GM12878 (cell line): Measurements from ENCODE around the gene RIC1. TPM values are rescaled to one million over a fixed set of nuclear protein-coding genes. Genes with fewer than 3 reads are reported as not detected.

Source experiments
- CREM ChIP-seq: IDR thresholded peaks from 2 replicates; pipeline ENCODE4 v1.6.1; 2014; ENCODE audit warnings: antibody characterized with exemption, low read depth
- EED ChIP-seq: sonication (generic); IDR thresholded peaks from 2 replicates; pipeline ENCODE4 v1.6.1; 2016; ENCODE audit warnings: antibody characterized with exemption, low read depth
- EP300 ChIP-seq, 2 experiments: fragments of 150-350 bp in 1 of 2; IDR thresholded peaks; 2 replicates each; pipeline ENCODE4 v1.6.1; 2011 to 2012; ENCODE audit warnings: low read depth in 2 of 2, low read length in 2 of 2, borderline replicate concordance in 1 of 2, improper control_type of control experiment in 1 of 2, inconsistent platforms in 1 of 2; ENCODE audit not compliant: control insufficient read depth in 1 of 2
- ETV6 ChIP-seq, 2 experiments: fragments of 450-650 bp in 1 of 2; IDR thresholded peaks in 1 of 2; conservative IDR thresholded peaks in 1 of 2; 2 replicates each; pipeline ENCODE4 v1.6.1; 2014; ENCODE audit warnings: antibody characterized with exemption in 1 of 2, borderline replicate concordance in 1 of 2, low read depth in 1 of 2, mild to moderate bottlenecking in 1 of 2, moderate library complexity in 1 of 2
- RBBP5 ChIP-seq: fragments of 200-600 bp; sonication (generic); conservative IDR thresholded peaks from 2 replicates; pipeline ENCODE4 v1.6.1; 2016
- STAT1 ChIP-seq: fragments of 450-650 bp; conservative IDR thresholded peaks from 2 replicates; pipeline ENCODE4 v1.6.1; 2014; ENCODE audit warnings: antibody characterized with exemption, mild to moderate bottlenecking
- ZNF24 ChIP-seq: fragments of 450-650 bp; IDR thresholded peaks from 2 replicates; pipeline ENCODE4 v1.6.1; 2017; ENCODE audit warnings: antibody characterized with exemption, mild to moderate bottlenecking
- polyA plus RNA-seq, 11 experiments: library from polyadenylated mRNA; depleted of rRNA in 4 of 11; unstranded in 6 of 11; stranded (reverse) in 5 of 11; fragments of >200 nt; fragmentation: Nextera tagmentation in 4 of 11; fragmentation: Illumina TruSeq in 1 of 11; extraction: Ambion mirVana in 4 of 11; extraction: Trizol in 1 of 11; gene quantifications; 1 replicate in 1 of 11; 2 replicates in 10 of 11; pipeline versions ENCODE4 v1.2.1 to v1.2.3, GENCODE V29; 2011 to 2016; ENCODE audit warnings: inconsistent platforms in 2 of 11, missing spikeins in 2 of 11, low read depth in 1 of 11
- total RNA-seq, 4 experiments: library from RNA; depleted of rRNA in 3 of 4; stranded (reverse); fragments of >200 nt in 3 of 4; fragmentation: Illumina TruSeq in 1 of 4; extraction: Trizol in 1 of 4; gene quantifications; 2 replicates each; pipeline versions ENCODE4 v1.2.1 to v1.2.3, GENCODE V29; 2013 to 2021
- TF ChIP-seq, protein P1 (sequence below): IDR thresholded peaks from 2 replicates; pipeline ENCODE4 v1.6.1; 2011; ENCODE audit warnings: low read depth, mild to moderate bottlenecking, low read length, moderate library complexity, borderline replicate concordance; ENCODE audit errors: extremely low read depth
- TF ChIP-seq, protein P2 (sequence below): fragments of 450-650 bp; IDR thresholded peaks from 2 replicates; pipeline ENCODE4 v1.6.1; 2016; ENCODE audit warnings: mild to moderate bottlenecking
- TF ChIP-seq, protein P3 (sequence below): fragments of 450-650 bp; formaldehyde crosslinking; IDR thresholded peaks from 2 replicates; pipeline ENCODE4 v1.4.0; 2020; ENCODE audit warnings: mild to moderate bottlenecking, moderate library complexity
- TF ChIP-seq, protein P4 (sequence below): fragments of 450-650 bp; IDR thresholded peaks from 2 replicates; pipeline ENCODE4 v1.6.1; 2017; ENCODE audit warnings: mild to moderate bottlenecking

Gene RIC1
- total and polyA plus RNA-seq, 10 of the 15 experiments (the other 5 are each of a cell fraction or from before 2014, with no cell fraction given) = 6.2 to 59.8 (median 33.3) TPM

GRCh38 chr9:5798581-5798980 is 169.7 kb downstream of the RIC1 start (continued):
- TF ChIP-seq ETV6 (conservative IDR thresholded peaks at IDR 0.05 in 1 of 2, IDR thresholded peaks at IDR 0.05 in 1 of 2; ENCODE audit: borderline replicate concordance in 1 of 2, low read depth in 1 of 2) = no peak
- TF ChIP-seq CREM = no peak
- TF ChIP-seq, protein P1, sequence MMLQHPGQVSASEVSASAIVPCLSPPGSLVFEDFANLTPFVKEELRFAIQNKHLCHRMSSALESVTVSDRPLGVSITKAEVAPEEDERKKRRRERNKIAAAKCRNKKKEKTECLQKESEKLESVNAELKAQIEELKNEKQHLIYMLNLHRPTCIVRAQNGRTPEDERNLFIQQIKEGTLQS = no peak
- TF ChIP-seq ZNF24 = no peak
- no peak for TF ChIP-seq RBBP5
- TF ChIP-seq EP300 (IDR thresholded peaks at IDR 0.05; ENCODE audit: borderline replicate concordance in 1 of 2, control insufficient read depth in 1 of 2, low read depth in 2 of 2, low read length in 2 of 2) = no peak
- no peak for TF ChIP-seq STAT1
- TF ChIP-seq, protein P2, sequence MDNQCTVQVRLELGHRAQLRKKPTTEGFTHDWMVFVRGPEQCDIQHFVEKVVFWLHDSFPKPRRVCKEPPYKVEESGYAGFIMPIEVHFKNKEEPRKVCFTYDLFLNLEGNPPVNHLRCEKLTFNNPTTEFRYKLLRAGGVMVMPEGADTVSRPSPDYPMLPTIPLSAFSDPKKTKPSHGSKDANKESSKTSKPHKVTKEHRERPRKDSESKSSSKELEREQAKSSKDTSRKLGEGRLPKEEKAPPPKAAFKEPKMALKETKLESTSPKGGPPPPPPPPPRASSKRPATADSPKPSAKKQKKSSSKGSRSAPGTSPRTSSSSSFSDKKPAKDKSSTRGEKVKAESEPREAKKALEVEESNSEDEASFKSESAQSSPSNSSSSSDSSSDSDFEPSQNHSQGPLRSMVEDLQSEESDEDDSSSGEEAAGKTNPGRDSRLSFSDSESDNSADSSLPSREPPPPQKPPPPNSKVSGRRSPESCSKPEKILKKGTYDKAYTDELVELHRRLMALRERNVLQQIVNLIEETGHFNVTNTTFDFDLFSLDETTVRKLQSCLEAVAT = no peak
- TF ChIP-seq, protein P3, sequence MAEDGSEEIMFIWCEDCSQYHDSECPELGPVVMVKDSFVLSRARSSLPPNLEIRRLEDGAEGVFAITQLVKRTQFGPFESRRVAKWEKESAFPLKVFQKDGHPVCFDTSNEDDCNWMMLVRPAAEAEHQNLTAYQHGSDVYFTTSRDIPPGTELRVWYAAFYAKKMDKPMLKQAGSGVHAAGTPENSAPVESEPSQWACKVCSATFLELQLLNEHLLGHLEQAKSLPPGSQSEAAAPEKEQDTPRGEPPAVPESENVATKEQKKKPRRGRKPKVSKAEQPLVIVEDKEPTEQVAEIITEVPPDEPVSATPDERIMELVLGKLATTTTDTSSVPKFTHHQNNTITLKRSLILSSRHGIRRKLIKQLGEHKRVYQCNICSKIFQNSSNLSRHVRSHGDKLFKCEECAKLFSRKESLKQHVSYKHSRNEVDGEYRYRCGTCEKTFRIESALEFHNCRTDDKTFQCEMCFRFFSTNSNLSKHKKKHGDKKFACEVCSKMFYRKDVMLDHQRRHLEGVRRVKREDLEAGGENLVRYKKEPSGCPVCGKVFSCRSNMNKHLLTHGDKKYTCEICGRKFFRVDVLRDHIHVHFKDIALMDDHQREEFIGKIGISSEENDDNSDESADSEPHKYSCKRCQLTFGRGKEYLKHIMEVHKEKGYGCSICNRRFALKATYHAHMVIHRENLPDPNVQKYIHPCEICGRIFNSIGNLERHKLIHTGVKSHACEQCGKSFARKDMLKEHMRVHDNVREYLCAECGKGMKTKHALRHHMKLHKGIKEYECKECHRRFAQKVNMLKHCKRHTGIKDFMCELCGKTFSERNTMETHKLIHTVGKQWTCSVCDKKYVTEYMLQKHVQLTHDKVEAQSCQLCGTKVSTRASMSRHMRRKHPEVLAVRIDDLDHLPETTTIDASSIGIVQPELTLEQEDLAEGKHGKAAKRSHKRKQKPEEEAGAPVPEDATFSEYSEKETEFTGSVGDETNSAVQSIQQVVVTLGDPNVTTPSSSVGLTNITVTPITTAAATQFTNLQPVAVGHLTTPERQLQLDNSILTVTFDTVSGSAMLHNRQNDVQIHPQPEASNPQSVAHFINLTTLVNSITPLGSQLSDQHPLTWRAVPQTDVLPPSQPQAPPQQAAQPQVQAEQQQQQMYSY (CRISPR knock-in tag) = no peak
- TF ChIP-seq EED = no peak
- TF ChIP-seq, protein P4, sequence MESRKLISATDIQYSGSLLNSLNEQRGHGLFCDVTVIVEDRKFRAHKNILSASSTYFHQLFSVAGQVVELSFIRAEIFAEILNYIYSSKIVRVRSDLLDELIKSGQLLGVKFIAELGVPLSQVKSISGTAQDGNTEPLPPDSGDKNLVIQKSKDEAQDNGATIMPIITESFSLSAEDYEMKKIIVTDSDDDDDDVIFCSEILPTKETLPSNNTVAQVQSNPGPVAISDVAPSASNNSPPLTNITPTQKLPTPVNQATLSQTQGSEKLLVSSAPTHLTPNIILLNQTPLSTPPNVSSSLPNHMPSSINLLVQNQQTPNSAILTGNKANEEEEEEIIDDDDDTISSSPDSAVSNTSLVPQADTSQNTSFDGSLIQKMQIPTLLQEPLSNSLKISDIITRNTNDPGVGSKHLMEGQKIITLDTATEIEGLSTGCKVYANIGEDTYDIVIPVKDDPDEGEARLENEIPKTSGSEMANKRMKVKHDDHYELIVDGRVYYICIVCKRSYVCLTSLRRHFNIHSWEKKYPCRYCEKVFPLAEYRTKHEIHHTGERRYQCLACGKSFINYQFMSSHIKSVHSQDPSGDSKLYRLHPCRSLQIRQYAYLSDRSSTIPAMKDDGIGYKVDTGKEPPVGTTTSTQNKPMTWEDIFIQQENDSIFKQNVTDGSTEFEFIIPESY = no peak
